Measurements from ENCODE around the gene ARMH3.

DNA sequence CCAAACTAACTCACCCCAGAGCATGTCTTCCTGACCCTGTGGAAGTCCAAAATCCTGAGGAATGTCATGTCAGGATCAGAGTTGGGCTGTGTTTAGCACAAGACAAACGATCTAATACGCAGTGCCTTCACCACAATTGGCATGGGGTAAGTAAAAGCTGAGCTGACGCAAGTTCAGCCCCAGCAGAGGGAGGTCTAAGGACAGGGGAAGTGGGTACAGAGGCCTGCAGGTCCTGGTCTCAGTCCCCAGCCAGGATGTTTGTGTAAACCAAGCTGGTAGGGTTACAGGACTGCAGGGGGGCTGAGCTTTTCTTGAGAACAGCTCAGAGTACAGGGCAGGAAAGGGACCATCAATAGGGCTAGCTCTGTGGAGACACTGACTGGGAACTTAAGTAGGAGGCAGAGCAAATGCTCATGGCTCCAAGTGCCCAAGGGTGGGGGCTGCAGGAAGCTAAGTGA lies 207.1 kb downstream of the ARMH3 start:
- TF ChIP-seq, protein P1, sequence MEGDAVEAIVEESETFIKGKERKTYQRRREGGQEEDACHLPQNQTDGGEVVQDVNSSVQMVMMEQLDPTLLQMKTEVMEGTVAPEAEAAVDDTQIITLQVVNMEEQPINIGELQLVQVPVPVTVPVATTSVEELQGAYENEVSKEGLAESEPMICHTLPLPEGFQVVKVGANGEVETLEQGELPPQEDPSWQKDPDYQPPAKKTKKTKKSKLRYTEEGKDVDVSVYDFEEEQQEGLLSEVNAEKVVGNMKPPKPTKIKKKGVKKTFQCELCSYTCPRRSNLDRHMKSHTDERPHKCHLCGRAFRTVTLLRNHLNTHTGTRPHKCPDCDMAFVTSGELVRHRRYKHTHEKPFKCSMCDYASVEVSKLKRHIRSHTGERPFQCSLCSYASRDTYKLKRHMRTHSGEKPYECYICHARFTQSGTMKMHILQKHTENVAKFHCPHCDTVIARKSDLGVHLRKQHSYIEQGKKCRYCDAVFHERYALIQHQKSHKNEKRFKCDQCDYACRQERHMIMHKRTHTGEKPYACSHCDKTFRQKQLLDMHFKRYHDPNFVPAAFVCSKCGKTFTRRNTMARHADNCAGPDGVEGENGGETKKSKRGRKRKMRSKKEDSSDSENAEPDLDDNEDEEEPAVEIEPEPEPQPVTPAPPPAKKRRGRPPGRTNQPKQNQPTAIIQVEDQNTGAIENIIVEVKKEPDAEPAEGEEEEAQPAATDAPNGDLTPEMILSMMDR (IDR thresholded peaks at IDR 0.05): no peak
- no peak for TF ChIP-seq POLR2A (IDR thresholded peaks at IDR 0.05)

All from testis (tissue), 2 donors.